ENCODE data around the gene MRPL47. TPM values are rescaled to one million over a fixed set of nuclear protein-coding genes. Genes with fewer than 3 reads are reported as not detected.

MRPL47 gene
- total RNA-seq, 6 donors from 2014 or later = 3.1 to 27.7 (median 22.9) TPM

DNA sequence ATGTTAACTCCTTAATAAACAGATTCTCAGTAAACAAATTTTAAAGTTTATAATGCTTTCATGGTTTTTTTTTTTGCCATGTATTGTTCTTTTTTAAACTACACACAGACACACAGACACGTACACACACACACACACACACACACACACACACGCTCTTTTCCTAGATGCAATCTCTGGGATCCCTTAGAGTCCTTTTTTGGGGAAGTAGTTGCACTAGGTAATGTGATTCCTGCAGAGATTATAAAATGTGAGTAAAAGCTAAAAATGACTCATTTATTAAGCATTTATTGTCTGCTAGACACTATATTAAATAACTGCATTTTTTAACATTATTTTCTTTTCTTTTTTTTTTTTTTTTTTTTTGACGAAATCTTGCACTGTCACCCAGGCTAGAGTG is 20.0 kb upstream of the MRPL47 start:
- ATAC-seq (ENCODE audit: low FRiP score in 2 of 2) (no peak), DNase-seq (no peak)
- Histone ChIP-seq H3K9me3 (no peaks in the 10 kb centered on the region), H3K36me3 (peaks cover 27 to 55% (median 35%) of the 10 kb centered on the region in 4 donors), H3K4me3 (no peak overlapping the region), H3K4me1 (no peaks in the 10 kb centered on the region), H3K27ac (no peak overlapping the region), H3K27me3 (no peaks in the 10 kb centered on the region)
- 82 to 85% methylated on average over 3 of the region's 3 CpGs for WGBS, 2 donors
- TF ChIP-seq, protein P1, sequence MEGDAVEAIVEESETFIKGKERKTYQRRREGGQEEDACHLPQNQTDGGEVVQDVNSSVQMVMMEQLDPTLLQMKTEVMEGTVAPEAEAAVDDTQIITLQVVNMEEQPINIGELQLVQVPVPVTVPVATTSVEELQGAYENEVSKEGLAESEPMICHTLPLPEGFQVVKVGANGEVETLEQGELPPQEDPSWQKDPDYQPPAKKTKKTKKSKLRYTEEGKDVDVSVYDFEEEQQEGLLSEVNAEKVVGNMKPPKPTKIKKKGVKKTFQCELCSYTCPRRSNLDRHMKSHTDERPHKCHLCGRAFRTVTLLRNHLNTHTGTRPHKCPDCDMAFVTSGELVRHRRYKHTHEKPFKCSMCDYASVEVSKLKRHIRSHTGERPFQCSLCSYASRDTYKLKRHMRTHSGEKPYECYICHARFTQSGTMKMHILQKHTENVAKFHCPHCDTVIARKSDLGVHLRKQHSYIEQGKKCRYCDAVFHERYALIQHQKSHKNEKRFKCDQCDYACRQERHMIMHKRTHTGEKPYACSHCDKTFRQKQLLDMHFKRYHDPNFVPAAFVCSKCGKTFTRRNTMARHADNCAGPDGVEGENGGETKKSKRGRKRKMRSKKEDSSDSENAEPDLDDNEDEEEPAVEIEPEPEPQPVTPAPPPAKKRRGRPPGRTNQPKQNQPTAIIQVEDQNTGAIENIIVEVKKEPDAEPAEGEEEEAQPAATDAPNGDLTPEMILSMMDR (IDR thresholded peaks at IDR 0.05) = no peak
- TF ChIP-seq POLR2AphosphoS5 (IDR thresholded peaks at IDR 0.05) (no peak), POLR2A (IDR thresholded peaks at IDR 0.05) (no peak), EP300 (IDR thresholded peaks at IDR 0.05) (no peak)

- H3K27ac ChIP-seq = no peak overlapping the region
- H3K4me1 ChIP-seq = no peaks in the 10 kb centered on the region
- no peak for TF ChIP-seq POLR2A (IDR thresholded peaks at IDR 0.05)
- TF ChIP-seq, protein P1 (IDR thresholded peaks at IDR 0.05) = no peak
- no peak for TF ChIP-seq EP300 (IDR thresholded peaks at IDR 0.05)
- TF ChIP-seq POLR2AphosphoS5 (IDR thresholded peaks at IDR 0.05) = no peak
- no peaks in the 10 kb centered on the region for H3K9me3 ChIP-seq
- 96 to 97% methylated on average over 2 of the region's 2 CpGs for WGBS, 2 donors
- H3K27me3 ChIP-seq = no peaks in the 10 kb centered on the region
- H3K4me3 ChIP-seq = no peak overlapping the region
- no peak for ATAC-seq (ENCODE audit: low FRiP score in 2 of 2)
- H3K36me3 ChIP-seq = peaks cover 27 to 78% (median 44%) of the 10 kb centered on the region in 4 donors
- no peak for DNase-seq
Measured at GRCh38 chr3:179622023-179622422, 17.6 kb upstream of the MRPL47 start.

GRCh38 chr3:179615458-179616173 is 11.2 kb upstream of the MRPL47 start:
- no peak overlapping the region for H3K4me3 ChIP-seq
- DNase-seq = no peak
- ATAC-seq (ENCODE audit: low FRiP score in 2 of 2) = no peak

GRCh38 chr3:179613807-179614206 is 9.4 kb upstream of the MRPL47 start:
- ATAC-seq (ENCODE audit: low FRiP score in 2 of 2) = no peak
- peaks cover 0 to 30% (median 9%) of the 10 kb centered on the region in 4 donors for H3K36me3 ChIP-seq
- H3K27me3 ChIP-seq = no peaks in the 10 kb centered on the region
- no peak overlapping the region for H3K27ac ChIP-seq
- TF ChIP-seq POLR2AphosphoS5 (IDR thresholded peaks at IDR 0.05) (no peak), EP300 (IDR thresholded peaks at IDR 0.05) (no peak), POLR2A (IDR thresholded peaks at IDR 0.05) (no peak)
- TF ChIP-seq, protein P1 (IDR thresholded peaks at IDR 0.05) = no peak
- no peaks in the 10 kb centered on the region for H3K9me3 ChIP-seq
- no peak overlapping the region for H3K4me3 ChIP-seq
- H3K4me1 ChIP-seq = no peaks in the 10 kb centered on the region
- no peak for DNase-seq
- 60 to 66% methylated on average over 2 of the region's 2 CpGs for WGBS, 2 donors

More at GRCh38 chr3:179615458-179616173, 11.2 kb upstream of the MRPL47 start:
- H3K4me1 ChIP-seq = no peaks in the 10 kb centered on the region
- TF ChIP-seq POLR2AphosphoS5 (IDR thresholded peaks at IDR 0.05) (no peak), EP300 (IDR thresholded peaks at IDR 0.05) (no peak), POLR2A (IDR thresholded peaks at IDR 0.05) (no peak)
- TF ChIP-seq, protein P1 (IDR thresholded peaks at IDR 0.05) = no peak
- no peak overlapping the region for H3K27ac ChIP-seq
- H3K36me3 ChIP-seq = peaks cover 2 to 29% (median 13%) of the 10 kb centered on the region in 4 donors
- H3K9me3 ChIP-seq = no peaks in the 10 kb centered on the region
- WGBS, 2 donors = 80 to 83% methylated on average over 4 of the region's 4 CpGs
- no peaks in the 10 kb centered on the region for H3K27me3 ChIP-seq

DNA sequence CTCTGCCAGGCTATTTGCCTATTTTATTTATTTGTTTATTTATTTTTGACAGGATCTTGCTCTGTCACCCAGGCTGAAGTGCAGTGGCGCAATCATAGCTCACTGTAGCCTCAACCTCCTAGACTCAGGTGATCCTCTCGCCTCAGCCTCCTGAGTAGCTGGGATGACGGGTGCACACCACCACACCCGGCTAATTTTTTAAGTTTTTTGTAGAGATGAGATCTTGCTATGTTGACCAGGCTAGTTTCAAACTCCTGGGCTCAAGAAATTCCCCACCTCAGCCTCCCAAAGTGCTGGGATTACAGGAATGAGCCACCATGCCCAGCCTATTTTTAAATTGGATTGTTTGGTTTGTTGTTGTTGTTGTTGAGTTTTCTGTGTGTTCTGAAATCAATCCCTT is 5.6 kb upstream of the MRPL47 start:
- Histone ChIP-seq H3K27ac (no peak overlapping the region), H3K36me3 (peaks cover 0 to 9% (median 0%) of the 10 kb centered on the region in 4 donors), H3K9me3 (no peaks in the 10 kb centered on the region), H3K4me3 (no peak overlapping the region), H3K27me3 (no peaks in the 10 kb centered on the region), H3K4me1 (peaks cover 12 to 19% (median 16%) of the 10 kb centered on the region in 4 donors)
- WGBS, 2 donors = 99% methylated on average over 4 of the region's 4 CpGs
- DNase-seq = no peak
- ATAC-seq (ENCODE audit: low FRiP score in 2 of 2) = no peak
- no peak for TF ChIP-seq POLR2AphosphoS5 (IDR thresholded peaks at IDR 0.05)
- TF ChIP-seq, protein P1 (IDR thresholded peaks at IDR 0.05) = no peak
- no peak for TF ChIP-seq POLR2A (IDR thresholded peaks at IDR 0.05)
- TF ChIP-seq EP300 (IDR thresholded peaks at IDR 0.05) = no peak
